ENCODE measurements around the gene ZNF318.
"Not testable (repeated sequence)": the region's sequence is repeated elsewhere in the genome, so short reads cannot be mapped to it uniquely, and the experiment has no call there.

Gene ZNF318, protein sequence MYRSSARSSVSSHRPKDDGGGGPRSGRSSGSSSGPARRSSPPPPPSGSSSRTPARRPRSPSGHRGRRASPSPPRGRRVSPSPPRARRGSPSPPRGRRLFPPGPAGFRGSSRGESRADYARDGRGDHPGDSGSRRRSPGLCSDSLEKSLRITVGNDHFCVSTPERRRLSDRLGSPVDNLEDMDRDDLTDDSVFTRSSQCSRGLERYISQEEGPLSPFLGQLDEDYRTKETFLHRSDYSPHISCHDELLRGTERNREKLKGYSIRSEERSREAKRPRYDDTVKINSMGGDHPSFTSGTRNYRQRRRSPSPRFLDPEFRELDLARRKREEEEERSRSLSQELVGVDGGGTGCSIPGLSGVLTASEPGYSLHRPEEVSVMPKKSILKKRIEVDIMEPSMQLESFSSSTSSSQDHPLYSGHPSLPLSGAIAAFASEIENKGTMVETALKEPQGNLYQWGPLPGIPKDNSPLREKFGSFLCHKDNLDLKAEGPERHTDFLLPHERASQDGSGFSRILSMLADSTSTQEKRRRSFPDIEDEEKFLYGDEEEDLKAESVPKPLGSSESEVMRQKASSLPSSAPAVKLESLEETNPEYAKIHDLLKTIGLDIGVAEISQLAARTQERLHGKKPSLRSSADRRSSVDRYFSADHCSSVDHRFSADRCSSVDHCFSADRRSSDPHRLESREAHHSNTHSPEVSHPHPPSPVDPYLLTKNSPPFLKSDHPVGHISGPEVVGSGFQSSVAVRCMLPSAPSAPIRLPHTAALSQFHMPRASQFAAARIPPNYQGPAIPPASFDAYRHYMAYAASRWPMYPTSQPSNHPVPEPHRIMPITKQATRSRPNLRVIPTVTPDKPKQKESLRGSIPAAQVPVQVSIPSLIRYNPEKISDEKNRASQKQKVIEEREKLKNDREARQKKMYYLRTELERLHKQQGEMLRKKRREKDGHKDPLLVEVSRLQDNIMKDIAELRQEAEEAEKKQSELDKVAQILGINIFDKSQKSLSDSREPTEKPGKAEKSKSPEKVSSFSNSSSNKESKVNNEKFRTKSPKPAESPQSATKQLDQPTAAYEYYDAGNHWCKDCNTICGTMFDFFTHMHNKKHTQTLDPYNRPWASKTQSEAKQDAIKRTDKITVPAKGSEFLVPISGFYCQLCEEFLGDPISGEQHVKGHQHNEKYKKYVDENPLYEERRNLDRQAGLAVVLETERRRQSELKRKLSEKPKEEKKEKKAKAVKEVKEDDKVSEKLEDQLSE (N-terminal part only)

DNA sequence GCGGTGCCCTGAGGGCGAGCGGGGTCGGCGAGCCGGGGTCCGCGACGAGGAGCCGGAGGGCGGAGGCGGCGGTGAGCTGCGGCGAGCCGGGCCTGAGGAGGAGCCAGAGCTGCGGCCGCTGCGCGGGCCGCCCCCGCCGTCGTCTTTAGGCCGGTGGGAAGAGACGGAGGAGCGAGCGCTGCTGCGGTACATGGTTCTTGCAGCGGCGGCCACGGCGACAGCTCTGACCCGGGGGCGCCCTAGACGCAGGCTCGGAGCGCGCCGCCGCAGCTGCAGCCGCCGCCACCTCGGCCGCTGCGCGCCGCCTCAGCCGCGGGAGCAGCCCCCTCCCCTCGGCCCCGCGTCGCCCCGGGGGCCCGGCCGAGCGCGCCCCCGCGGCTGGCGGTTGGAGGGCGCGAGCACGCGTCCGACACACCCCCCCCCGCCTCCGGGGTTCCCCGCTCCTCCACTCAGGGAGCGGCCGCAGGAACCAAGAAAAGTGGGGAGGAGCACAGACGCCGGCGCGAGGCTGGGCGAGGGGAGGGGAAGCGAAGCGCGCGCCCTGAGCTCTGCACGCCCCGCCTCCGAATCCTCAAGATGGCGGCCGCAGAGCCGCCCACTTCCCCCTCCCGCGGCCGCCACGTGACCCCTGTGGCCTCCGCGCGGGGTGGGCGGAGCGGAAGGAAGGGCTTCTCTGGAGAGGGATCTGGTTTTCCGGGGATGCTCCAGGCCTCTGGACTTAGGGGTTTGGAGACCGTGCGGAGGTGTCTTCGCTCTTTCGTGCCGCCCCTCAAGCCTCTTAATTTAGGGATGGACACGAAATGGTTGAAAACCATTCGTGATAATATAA is at the start of gene ZNF318:
Gene ZNF318 (minus strand): TSS at position 474 of the 829 bp plus-strand sequence. CDS start 282 bp downstream, at position 192.
- DNase-seq = peak; percentile 93

DNA sequence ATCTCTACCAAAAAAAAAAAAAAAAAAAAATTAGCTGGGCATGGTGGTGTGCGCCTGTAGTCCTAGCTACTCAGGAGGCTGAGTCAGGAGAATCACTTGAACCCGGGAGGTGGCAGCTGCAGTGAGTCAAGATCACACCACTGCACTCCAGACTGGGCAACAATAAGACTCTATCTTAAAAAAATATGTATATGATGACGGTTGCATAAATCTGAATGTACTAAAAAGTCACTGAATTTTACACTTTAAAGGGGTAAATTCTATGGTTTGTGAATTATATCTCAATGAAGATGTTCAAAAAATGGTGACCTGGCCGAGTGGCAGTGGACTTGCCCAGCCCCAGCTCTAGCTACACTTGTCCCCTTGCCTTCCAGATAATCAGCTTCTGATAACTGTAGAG is 47.5 kb upstream of the ZNF318 start:
- no peak for DNase-seq

DNA sequence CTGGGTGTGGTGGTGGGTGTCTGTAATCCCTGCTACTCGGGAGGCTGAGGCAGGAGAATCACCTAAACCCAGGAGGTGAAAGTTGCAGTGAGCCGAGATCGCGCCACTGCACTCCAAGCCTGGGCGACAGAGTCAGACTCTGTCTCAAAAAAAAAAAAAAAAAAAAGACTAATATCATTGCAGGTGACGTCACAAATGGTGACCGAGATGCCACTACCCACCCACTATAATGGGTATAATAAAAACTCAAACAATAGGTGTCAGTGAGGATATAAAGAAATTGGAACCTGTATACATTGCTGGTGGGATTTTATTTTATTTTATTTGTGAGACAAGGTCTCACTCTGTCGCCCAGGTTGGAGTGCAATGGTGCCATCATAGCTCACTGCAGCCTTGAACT is 45.8 kb upstream of the ZNF318 start:
- DNase-seq = not testable (repeated sequence)

DNA sequence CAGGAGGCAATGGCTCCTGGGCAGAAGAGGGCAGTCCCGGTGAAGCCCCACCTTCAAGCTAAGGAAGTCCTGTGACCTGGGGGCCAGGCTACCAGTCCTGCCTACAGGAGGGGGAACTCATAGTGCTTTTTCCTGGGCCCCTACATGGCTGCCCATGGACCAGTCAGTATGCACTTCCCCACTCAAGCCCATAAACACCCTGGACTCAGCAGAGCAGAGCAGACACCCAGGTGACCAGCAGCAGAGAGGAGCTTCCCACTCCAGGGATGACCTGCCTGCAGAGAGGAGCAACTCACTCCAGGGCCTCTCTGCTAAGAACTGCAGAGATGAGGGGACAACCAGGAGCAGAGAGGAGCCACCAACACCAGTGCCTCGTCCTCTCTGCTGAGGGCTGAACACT is 43.6 kb upstream of the ZNF318 start:
- no peak for DNase-seq

DNA sequence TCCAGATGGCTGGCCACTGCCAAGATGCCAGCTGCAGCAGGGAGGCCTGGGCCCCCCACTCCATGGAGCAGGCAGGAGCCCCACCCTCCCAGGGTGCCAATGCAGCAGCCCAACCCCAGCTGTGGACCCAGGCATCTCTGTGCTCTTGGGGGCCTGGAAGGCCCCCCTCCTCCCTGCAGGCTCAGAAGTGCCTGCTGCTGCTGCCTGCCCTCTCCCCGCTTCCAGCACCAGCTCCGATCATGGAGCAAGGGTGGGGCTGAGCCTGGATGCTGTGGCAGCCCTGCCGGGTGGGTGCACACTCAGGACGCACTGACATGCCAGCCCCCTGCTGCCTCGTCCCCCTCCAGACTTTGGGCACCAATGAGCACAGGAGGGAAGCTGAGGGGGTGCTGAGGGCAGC is 43.1 kb upstream of the ZNF318 start:
- DNase-seq = no peak

DNA sequence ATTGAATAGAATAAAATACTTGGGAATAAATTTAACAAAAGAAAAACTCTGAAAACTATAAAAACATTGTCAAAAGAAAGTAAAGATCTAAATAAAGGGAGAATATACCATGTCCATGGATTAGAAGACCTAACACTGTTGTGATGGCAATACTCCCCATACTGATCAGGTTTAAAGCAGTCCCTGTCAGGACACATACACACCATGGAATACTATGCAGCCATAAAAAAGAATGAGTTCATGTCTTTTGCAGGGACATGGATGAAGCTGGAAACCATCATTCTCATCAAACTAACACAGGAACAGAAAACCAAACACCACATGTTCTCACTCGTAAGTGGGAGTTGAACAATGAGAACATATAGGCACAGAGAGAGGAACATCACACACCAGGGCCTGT is 41.3 kb upstream of the ZNF318 start:
- DNase-seq = not testable (repeated sequence)

DNA sequence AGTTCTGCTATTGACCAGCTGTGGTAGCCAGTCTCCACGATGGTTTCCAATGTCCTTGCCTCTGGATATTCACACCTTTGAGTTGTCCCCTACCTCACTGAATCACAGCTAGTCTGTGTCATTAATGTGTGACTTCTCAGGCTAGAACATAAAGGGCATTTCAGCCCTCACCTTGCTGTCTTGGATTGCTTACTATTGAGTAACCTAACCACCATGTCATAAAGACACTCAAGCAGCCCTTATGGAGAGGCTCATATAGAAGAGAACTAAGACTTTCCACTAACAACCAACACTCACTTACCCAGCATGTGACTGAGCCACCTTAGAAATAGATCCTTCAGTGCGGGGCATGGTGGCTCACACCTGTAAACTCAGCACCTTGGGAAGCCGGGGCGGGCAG is 38.8 kb upstream of the ZNF318 start:
- DNase-seq = no peak

DNA sequence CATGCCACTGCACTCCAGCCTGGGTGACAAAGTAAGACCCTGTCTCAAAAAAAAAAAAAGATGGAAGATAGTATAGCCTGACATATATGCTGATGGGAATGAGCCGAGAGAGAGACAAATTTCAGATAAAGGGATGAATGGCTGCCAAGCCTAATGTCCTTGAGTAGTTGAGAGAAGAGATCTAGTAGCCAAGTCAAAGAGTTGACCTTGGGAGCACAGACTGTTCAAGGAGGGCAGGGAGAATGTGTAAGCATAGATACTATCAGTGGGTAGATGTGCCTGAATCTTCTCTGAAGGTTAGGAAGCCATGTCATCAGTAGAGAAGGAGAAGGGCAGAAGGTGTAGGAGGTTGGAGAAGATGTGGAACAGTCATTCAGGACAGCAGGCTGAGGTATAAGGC is 37.8 kb upstream of the ZNF318 start:
- no peak for DNase-seq

DNA sequence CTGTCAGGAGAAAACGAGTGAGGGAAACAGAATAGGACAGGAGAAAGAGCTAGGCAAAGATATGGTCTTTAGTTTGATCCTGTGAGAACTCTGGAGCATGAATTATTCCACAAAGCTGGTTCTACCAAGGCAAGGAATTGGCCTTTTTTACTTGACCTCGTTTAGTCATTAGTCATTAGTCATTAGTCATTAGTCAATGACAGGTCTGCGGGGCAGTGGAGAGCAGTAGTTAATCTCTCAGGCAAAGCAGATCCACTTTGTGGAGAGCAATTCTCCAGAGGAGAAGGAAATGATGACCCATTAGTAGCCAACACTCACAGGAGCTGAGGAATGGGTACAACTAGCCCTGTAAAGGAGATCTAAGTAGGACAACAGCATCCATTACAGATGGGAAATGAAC is 35.9 kb upstream of the ZNF318 start:
- DNase-seq = no peak

DNA sequence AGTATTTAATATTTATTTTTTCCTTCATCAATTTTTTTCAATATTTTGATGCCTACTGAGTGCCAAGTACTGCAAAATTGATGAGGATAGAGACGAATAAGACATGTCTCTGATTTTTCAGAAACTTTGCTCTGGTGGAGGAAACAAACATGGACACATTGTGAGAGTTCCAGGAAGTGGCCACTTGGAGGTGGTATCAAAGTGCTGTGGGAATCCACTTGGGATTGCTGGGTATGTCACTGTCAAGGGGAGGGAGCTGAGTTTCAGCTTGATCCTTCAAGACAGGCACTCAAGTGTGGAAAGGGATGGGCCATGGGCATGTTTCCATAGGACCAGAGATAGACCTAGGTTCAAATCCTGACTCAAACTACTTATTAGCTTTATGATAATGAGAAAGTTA is 33.4 kb upstream of the ZNF318 start:
- DNase-seq = no peak

DNA sequence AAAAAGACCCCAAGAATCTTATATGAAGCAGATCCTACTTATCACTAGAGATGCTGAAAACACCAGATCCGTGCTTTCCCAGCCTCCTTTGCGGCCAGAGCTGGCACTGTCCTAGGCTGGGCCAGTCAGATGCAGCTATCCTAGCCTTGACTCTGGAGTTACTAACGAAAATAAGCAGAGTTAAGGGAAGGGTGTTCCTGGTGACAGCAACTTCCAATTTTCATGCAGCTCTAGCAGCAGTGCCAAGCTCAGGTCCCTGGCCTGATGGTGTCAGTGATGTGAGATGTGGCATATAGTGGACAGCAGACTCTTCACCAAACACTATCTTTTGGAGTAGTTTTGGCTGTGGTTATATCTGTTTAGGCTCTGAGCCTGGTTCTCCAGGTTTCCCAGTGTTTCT is 32.3 kb upstream of the ZNF318 start:
- no peak for DNase-seq

DNA sequence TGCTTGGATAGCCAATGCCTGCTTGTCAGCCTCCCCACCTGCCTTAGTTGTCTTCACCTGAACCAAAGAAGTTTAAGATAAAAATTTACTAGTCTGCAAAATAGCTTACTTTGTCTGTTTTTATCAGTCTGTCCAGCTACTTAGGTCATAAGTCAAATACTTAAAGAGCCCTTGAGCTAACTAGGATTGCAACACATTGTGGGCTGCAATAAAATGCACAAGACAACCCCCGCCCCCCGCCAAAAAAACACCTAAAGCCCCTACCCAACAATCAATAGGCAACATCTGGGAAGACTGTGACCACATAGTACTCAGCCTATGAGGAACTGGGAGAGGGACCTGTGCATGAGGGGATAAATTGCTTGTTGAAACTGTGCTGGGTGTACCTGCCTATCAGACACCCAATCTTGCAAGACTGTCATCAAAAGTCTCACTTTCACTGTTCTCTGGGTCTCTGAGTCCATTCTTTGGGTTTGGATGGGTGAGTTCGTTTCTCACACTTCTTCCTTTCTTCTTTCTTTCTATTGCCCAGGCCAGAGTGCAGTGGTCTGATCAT is 30.6 kb upstream of the ZNF318 start:
- DNase-seq = no peak

DNA sequence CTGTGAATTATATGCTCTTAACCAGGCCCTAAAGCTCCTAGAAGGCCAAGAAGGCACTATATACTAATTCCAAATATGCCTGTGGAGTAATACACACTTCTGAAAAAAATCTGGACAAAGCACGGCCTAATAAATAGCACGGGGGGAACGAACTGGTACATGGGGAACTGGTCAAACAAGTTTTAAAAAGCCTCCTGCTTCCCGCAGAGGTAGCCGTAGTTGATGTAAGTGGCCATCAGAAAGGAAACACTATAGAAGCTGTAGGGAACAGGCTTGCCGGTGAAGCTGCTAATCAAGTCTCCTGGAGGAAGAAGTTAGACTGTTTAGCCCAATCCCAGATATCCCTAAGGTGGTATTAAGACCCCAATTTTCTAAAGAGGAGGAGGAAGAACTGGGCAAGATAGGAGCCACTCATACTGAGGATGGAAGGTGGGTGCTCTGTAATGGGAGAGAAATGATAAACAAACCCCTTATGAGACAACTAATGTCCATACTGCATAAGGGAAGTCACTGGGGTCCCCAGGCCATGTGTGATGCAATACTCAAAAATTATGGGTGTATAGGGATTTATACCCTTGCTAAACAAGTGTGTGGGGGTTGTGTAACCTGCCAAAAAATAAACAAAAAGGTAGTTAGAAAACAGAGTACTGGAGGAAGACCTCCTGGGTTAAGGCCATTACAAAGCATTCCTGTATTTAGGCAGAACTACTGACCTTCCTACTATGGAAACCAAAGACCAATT is 27.1 kb upstream of the ZNF318 start:
- peak; percentile 17 for DNase-seq

DNA sequence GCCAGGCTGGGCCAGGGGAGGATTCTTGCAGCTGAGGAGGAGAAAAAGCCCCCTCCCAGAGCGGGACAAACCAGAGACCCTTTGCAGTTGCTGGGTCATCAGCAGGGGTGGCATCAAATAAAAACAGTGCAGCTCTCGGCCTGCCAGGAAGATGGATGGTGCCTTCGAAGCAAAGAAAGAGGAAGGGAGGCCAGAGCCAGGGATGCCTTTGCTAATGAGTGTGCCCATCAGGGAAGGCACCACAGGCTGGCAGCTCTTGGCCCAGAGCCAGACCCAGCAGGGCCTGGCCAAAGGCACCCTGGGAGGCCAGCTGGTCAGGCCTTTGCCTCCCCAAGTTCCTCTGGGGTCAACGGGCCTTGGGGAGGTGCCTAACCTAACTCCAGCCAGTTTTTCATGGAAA is 26.3 kb upstream of the ZNF318 start:
- no peak for DNase-seq

DNA sequence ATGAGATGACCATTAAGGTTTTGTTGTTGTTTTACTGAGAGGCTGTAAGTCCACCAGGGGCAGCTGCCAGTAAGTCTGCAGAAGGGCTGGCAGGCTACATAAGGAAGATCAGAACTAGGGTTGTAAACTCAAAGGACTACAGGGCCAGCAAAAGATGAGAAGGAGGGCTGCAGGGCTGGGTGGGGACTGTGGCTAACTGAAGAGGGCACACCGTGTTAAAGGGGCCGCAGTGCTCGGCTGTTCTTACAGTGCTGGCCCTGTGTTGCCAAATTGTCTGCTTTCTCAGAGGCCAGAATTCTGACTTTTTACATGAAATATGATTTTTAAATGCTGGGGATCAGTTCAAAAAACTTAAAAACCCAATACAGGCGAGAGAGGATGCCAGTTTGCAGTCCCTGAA is 25.5 kb upstream of the ZNF318 start:
- DNase-seq = no peak

DNA sequence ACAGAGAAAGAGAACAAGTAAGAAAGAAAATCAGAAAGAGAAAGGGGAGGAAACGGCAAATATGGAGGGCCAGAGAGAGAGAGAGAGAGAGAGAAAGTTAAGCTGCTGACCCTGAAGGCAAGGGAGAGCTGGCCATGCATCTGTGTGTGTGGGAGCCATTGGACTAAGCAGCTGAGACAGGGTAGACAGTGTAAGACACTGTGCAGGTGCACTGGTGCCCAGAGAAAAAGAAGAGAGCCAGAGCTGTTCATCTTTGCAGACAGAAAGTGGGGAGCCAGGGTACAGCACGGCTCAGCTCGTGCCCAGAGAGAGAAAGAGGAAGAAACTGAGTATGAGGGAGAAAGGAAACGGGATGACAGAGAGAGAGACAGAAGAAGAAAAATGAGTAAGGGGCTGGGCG is 24.2 kb upstream of the ZNF318 start:
- DNase-seq = no peak

DNA sequence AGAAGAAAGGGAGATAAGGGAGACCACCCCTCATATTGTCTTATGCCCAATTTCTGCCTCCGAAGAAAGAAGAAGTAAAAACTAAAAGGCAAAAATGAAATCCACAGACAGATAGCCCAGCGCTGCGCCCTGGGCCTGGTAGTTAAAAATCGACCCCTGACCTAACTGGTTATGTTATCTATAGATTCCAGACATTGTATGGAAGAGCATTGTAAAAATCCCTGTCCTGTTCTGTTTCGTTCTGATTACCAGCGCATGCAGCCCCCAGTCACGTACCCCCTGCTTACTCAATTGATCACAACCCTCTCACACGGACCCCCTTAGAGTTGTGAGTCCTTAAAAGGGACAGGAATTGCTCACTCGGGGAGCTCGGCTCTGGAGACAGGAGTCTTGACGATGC is 23.7 kb upstream of the ZNF318 start:
- not testable (repeated sequence) for DNase-seq

DNA sequence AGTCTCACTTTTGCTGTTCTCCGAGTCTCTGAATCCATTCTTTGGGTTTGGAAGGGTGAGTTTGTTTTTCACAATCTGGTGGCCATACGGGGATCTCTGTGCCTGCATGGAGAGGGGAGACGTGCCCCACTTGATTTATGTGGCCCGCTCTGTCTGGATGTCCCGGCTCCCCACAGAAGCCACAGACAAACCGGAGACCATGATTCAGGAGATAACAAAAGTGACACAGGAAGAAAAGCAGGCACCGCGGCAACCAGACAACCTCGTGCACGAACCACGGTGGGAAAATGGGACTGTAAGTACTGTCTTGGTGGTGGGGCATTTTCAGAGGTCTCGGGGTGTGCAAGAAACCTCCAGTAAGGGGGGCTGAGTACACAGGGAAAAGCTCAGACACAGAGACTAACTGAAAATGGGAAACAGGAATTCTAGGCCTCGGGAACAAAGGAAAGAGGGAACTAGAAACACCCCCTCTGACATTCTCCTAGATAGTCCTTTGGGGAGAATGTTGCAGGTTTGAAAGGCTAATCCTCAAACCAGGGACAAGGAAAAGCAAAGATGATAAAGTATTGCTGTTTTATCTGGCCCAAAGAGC is 22.1 kb upstream of the ZNF318 start:
- no peak for DNase-seq

DNA sequence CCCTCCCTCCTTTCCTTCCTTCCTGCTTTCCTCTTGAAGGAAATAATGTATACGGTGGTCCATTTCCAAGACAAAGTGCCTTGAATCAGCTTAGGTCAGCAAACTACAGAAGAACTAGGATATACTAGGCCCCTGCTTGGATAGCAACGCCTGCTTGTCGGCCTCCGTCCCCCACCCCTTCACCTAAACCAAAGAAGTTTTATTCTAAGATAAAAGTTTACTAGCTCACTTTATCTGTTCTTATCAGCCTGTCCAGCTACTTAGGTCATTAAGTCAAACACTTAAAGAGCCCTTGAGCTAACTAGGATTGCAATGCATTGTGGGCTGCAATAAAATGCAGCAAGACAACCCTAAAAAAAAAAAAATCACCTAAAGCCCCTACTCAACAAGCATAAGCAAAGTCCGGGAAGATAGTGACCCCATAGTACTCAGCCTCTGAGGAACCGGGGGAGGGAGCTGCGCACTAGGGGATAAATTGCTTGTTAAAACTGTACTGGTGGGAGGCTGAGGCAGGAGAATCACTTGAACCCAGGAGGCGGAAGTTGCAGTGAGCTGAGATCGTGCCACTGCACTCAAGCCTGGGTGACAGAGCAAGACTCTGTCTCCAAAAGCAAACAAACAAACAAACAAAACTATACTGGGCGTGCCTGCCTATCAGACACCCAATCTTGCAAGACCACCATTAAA is 21.4 kb upstream of the ZNF318 start:
- not testable (repeated sequence) for DNase-seq

DNA sequence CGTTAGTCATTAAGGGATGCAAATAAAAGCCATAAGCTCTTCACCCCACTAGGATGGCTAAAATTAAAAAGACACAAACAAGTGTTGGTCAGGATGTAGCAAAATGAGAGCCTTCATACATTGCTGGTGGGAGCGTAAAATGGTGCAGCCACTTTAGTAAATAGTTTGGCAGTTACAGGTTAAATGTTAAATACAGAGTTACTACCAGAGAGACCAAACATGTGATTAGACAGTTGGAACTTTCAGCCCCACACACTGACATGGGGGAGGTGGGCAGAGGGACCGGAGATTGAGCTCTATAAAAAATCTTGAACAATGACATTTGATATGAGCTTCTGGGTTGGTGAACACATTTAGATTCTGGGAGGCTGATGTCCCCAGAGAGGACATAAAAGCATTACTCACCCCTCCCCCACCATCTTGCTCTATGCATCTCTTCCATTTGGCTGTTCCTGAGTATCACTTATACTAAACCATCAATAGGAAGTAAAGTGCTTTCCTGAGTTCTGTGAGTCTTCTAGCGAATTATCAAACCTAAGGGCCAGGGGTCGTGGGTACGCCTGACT is 20.4 kb upstream of the ZNF318 start:
- no peak for DNase-seq
